ENCODE results near the gene PTBP3. TPM values are rescaled to one million over a fixed set of nuclear protein-coding genes. Genes with fewer than 3 reads are reported as not detected.
"Not testable (repeated sequence)": the region's sequence is repeated elsewhere in the genome, so short reads cannot be mapped to it uniquely, and the experiment has no call there.

Gene PTBP3
- total RNA-seq, 1 donor from 2014 or later = 18.7 TPM

DNA sequence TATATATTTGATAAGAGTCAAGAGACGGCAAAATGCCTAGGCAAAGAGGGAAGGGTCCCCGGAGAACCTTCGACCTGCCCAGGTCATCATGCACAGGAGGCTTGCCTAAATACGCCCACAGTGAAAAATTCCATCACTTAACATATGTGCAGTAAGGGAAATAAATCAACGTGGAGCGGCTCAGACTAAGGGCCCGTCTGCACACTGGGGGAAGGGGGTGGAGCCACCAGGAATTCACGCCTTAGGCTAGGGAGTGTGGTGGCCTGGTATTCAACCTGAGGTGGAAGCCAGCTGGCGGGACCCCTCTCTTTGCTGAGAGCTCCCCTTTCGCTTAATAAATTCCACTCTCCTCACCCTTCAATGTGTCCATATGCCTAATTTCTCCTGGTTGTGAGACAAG, 8.3 kb downstream of the PTBP3 start:
- no peak for ATAC-seq
- no peak for DNase-seq (ENCODE audit: low spot score)

DNA sequence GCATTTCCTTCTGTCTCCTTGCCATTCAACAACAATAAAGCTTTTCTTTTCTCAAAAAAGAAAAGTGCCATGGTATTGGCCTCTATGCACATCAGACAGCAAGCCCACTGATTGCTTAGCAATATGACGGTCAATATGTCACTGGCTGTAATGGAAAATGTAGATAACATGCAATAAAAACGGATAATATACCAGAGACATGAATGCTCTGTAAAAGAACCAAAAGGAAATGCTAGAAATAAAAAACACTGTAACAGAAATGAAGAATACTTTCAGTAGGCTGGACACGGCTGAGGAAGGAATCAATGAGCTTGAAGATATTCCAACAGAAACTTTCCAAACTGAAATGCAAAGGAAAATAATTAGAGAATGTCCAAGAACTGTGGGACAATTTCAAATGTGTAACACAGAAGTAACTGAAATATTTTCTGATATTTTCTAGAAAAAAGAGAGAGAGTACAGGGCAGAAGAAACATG, 10.0 kb downstream of the PTBP3 start:
- no peak for ATAC-seq

DNA sequence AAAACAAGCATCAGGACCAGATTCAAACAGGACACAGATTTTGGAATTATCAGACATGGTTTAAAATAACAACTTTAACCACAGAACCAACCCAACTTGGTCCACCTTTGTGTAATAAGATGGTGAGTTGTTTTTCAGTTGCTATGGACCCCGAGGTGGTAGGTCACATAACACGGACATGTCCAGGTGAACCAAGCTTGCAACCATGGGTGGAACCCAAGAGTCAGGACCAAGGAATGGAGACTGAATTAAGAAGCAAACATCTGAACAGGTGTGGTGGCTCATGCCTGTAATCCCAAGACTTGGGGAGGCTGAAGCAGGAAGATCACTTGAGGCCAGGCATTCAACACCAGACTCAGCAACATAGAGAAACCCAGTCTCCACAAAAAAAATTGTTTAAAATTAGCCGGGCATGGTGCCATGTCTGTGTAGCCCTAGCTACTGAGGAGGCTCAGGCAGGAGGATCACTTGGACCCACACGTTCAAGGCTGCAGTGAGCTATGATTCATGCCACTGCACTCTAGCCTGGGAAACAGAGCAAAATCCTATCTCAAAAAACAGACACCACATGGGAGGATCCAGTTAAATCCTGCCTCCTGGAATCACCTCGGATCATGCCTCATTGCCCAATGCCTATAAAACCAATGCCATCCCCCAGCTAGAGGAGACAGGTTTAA, 10.6 kb downstream of the PTBP3 start:
- ATAC-seq (no peak), DNase-seq (ENCODE audit: low spot score) (no peak)

More for the DNA sequence above, 10.0 kb downstream of the PTBP3 start:
- no peak for DNase-seq (ENCODE audit: low spot score)

DNA sequence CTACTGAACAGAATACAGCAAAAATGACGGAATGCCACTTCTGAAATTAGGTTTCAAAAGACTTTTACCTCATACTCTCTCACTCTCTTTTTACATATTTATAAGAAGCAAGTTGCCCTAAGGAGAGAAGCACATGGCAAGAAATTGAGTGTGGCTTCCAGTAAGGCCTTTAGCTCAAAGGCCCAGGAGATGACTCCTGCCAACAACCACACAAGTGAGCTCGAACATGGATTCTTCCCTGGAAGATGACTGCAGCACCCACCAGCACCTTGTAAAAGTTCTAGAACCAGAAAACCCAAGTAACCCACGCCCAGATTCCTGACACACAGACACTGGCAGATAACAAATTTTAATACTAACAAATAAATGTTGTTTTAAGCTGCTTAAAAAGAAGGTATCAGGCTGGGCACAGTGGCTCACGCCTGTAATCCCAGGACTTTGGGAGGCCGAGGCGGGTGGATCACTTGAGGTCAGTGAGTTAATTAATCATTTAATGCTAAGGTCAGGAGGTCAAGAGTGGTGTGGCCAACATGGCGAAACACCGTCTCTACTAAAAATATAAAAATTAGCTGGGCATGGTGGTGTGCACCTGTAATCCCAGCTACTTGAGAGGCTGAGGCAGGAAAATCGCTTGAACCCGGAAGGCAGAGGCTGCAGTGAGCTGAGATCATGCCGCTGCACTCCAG, 17.0 kb downstream of the PTBP3 start:
- no peak for DNase-seq (ENCODE audit: low spot score)
- ATAC-seq = peak; percentile 52

DNA sequence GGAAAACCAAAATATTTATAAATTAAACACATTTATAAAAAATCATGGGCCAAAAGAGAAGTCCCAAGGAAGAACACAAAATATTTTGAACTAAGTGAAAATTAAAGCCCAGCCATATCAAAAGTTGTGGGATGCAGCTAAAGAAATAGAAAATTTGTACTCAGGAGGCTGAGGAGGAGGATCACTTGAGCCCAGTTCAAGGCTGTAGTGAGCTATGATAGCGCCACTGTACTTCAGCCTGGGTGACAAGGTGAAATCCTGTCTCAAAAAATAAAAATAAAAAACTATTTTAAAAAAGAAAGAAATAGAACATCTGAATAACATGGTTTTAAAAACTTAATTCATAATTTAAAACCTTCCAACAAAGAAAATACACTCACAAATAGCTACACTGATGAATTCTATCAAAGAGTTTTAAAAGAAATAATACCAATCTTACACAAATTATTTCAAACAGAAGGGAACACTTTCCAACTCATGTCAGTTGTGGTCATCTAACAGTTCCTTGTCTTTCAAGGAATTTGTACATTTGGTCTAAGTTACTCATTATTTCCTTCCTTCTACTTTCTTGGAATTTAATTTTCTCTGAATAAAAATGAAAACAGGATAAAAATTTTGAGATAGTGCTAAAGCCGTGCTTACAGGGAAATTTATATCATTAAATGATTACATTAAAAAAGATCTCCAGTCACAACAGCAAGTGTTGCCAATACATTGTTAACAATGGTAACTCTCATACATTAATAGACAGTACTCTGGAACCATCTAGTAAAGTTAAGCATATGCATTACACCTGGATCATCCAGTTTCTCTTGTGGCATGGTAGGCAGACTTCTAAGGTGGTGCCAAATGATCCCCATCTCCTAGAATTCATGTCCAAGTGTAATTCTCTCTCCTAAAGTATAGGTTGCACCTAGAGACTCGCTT, 17.8 kb downstream of the PTBP3 start:
- ATAC-seq = no peak
- no peak for DNase-seq (ENCODE audit: low spot score)

DNA sequence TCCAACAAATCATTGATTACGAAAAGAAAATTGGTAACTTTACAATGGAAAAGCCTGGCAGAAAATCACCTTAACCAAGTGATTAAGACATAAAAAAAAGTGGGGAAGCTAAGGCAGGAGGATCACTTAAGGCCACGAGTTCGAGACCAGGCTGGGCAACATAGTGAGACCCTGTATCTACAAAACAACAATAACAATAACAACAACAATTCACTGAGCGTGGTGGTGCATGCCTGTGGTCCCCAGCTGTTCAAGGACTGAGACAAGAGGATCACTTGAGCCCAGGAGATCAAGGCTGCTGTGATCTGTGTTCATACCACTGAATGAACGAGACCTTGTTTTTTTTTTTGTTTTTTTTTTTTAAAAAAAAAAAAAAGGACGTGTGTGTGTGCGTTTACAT, 21.3 kb downstream of the PTBP3 start:
- DNase-seq (ENCODE audit: low spot score) (no peak), ATAC-seq (no peak)

DNA sequence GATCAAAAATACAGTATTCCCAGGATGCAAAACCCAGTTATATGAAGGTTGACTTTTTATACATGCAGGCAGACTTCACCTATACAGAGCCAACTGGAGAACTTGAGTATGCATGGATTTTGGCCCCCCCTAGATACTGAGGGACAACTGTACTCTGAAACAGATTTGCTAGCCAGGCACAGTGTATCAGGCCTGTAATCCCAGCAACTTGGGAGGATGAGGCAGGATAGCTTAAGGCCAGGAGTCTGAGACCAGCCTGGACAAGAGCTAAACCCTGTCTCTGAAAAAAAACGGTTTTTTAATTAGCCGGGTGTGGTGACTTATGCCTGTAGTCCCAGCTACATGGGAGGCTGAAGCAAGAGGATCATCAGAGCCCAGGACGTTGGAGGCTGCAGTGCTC, 21.9 kb downstream of the PTBP3 start:
- ATAC-seq (no peak), DNase-seq (ENCODE audit: low spot score) (no peak)

DNA sequence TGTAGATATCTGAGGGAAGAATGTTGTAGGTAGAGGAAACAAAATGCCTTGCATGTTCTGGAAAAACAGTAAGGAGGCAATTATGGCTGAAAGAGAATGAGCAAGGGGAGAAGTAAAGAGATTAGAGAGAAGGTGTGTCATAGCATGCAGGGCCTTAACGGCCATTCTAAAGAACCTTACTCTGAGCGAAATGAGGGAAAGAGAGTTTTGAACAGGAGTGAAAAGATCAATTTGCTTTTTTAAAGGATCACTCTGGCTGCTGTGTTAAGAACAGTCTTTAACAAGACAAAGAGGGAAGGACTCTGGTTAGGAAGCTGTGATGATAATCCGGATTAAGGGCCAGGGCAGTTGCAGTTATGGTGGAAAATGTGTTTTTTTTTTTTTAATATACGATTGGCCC, 22.6 kb downstream of the PTBP3 start:
- DNase-seq (ENCODE audit: low spot score) (no peak), ATAC-seq (no peak)

DNA sequence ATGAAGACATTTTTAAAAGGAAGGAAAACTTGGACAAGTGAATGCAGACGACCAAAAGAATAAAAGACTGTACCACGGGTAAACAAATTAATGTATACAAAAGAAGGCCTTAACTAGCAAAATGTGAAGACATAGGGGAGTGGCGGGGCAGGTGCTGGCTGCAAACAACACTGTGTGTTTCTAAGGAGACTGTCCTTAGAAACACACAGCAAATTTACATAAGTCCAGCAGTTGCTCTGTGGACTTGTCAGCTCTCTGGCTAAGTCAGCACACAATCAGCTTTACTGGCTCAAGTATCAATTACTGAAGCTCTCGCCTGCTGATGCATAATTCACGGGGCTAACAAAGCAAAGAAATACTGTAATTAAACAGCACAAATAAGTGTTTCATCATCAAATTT, 24.8 kb downstream of the PTBP3 start:
- peak; percentile 94 for ATAC-seq
- DNase-seq (ENCODE audit: low spot score) = no peak

DNA sequence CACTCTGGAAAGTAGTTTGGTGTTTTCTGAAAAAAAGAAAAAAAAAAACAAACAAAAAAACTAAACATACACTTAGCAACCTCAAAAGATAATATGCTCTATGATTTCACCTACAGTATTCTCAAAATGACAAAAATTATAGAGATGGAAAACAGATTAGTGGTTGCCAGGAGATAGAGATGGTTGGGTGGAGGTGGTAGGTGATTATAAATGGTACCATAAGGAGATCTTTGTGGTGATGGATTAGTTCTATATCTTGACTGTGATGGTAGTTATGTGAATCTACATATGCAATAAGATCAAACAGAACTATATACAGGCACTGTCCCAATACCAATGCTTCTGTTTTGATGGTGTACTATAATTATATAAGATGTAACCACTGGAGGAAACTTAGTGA, 32.0 kb downstream of the PTBP3 start:
- DNase-seq (ENCODE audit: low spot score) (no peak), ATAC-seq (no peak)

DNA sequence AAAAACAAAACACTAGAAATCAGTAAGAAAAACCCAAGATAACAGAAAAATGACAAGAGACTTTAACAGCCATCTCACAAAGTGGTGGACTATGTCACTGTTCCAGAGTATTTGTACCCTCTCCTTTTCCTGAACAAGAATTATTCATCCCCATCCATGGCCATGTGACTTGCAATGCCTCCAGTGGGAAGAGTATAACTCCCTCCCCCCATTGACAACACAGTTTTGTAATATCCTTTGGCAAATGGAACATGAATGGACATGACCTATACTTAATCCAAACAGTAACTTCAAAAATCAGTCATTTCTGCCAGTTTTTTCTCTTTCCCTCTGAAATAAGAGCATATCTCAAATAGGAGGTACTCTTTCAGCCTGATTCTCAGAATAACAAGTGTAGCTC, 33.9 kb downstream of the PTBP3 start:
- ATAC-seq = peak; percentile 94

DNA sequence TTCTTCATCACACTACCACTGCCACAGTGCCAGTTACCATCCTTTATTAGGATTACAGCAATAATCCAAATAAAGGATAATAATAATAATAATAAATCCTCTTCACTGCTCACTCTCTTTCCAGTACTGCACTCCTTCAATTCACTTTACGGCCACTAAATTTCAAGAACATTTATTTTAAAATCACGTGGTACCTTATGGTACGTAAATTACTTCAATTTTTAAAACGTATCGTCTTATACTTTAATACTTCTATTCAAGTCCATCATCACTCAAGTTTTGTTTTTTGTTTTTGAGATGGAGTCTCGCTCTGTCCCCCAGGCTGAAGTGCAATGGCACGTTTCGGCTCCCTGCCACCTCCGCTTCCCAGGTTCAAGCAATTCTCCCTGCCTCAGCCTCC, 36.5 kb downstream of the PTBP3 start:
- no peak for ATAC-seq

More for the DNA sequence above, 33.9 kb downstream of the PTBP3 start:
- DNase-seq (ENCODE audit: low spot score) = no peak

DNA sequence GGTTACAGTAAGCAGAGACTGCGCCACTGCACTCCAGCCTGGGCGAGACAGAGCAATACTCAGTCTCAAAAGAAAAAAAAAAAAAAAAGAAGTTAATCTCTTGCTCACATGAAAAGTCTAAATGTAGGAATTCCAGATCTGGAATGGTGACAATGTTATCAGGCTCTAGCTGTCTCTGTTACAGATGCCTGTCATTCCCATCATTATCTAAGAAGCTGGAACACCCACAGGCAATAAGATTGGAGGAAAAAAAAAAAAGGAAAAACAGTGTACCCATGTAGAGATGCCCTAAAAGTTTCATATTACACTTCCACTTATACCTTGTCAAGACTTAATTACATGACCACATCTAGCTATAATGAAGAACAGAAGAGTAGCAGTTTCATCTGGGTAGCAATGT, 38.2 kb downstream of the PTBP3 start:
- no peak for ATAC-seq
- no peak for DNase-seq (ENCODE audit: low spot score)

More for the DNA sequence above, 36.5 kb downstream of the PTBP3 start:
- DNase-seq (ENCODE audit: low spot score) = no peak

DNA sequence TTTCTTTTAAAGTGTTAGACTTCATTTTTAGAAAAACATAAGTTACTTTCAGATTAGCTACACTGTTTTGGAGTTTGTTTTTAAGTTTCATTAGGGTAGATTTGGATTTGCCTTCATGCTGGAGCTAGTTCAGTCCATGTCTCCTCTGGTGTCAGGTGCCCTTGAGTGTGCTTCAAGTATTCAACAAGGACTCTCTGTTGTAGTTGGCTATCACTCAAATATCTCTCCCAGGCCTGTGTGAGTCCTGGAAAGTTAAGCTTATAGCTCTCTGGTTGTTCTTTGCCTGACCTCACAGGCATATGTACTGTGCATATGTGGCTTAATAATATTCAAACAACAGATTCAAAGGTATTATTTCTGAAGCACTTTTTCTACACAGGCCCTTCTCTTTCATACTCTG, 45.4 kb downstream of the PTBP3 start:
- DNase-seq (ENCODE audit: low spot score) (no peak), ATAC-seq (no peak)

DNA sequence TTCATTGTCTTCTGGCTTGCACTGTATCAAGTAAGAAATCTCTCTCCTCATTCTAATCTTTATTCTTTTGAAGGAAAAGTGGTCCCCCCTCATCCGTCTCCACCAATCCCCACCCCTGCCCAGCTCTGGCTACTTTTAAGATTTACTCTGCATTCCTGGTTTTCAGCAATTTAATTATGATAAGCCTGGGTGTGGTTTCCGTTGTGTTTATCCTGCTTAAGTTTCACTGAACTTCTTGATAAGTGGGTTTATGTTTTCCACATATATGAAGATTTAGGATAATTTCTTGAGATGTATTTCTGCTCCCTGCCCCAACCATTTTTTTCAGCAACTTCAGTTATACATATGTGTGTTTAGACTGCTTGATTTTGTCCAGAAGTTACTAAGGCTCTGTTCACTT, 46.5 kb downstream of the PTBP3 start:
- ATAC-seq = no peak
- no peak for DNase-seq (ENCODE audit: low spot score)

DNA sequence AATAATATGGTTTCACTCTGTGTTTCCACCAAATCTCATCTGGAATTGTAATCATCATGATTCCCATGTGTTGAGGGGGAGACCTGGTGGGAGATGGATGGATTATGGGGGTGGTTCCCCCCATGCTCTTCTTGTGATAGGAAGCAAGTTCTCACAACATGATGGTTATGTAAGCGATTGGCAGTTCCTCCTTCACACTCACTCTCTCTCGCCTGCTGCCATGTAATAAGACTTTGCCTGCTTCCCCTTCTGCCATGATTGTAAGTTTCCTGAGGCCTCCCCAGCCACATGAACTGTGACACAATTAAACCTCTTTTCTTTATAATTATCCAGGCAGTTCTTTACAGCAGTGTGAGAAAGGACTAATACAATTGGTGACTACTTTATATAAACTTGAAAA, 48.4 kb downstream of the PTBP3 start:
- no peak for ATAC-seq
- no peak for DNase-seq (ENCODE audit: low spot score)

DNA sequence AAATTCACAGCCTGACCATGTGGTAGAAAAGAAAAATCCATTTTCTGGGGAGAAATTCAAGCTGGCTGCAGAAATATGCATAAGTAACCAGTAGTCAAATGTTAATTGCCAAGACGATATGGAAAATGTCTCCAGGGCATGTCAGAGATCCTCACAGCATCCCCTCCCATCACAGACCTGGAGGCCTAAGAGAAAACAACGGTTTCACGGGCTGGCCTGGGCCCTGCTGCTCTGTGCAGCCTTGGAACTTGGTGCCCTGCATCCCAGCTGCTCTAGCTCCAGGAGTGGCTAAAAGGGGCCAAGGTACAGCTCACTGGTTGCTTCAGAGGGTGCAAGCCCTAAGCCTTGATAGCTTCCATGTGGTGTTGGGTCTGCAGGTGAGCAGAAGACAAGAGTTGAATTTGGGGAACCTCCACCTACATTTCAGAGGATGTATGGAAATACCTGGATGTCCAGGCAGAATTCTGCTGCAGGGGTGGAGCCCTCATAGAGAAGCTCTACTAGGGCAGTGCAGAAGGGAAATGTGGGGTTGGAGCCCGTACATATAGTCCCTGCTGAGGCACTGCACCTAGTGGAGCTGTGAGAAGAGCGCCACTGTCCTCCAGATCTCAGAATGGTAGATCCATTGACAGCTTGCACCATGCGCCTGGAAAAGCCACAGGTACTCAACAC, 49.7 kb downstream of the PTBP3 start:
- ATAC-seq (no peak), DNase-seq (ENCODE audit: low spot score) (no peak)

DNA sequence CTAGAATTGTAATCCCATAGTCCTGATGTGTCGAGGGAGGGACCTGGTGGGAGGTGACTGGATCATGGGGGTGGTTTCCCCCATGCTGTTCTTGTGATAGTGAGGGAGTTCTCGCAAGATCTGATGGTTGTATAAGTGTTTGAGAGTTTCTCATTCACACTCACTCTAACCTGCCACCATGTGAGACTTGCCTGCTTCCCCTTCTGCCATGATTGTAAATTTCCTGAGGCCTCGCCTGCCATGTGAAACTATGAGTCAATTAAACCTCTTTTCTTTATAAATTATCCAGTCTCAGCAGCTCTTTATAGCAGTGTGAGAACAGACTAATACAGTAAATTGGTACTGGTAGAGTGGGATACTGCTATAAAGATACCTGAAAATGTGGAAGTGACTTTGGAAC, 50.6 kb downstream of the PTBP3 start:
- not testable (repeated sequence) for ATAC-seq

DNA sequence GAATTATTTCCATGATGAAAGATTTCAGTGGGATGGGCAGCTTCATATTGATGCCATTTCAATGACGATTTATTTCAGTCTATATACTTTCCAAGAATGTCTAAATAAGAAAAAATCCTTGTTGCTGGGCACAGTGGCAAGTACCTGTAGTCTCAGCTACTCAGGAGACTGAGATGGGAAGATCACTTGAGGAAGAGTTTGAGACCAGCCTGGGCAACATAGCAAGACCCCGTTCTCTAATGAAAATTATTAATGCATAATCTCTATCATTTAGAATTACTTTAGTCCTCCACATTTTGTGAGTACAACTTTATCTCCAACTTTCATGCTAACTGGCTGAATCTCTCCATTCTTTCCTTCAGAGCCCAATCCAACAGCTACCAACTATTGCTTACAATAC, 52.5 kb downstream of the PTBP3 start:
- DNase-seq (ENCODE audit: low spot score) (no peak), ATAC-seq (no peak)

More for the DNA sequence above, 50.6 kb downstream of the PTBP3 start:
- DNase-seq (ENCODE audit: low spot score) = not testable (repeated sequence)

DNA sequence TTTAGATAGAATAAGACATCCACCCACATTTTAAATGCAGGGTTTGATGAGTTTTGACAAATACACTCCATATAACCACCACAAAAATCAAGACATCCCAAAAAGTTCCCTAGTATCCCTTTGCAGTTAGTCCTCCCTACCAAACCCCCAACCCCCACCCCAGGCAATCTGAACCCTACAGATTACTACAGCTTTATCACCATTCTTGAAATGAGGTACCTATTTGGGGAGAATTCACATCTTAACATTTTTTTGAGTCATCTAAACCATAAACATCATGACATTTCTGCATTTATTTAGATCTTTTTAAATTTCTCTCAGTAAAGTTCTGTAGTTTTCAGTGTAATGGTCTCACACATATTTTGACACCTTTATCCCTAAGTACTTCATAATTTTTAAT, 53.9 kb downstream of the PTBP3 start:
- no peak for ATAC-seq
- no peak for DNase-seq (ENCODE audit: low spot score)

DNA sequence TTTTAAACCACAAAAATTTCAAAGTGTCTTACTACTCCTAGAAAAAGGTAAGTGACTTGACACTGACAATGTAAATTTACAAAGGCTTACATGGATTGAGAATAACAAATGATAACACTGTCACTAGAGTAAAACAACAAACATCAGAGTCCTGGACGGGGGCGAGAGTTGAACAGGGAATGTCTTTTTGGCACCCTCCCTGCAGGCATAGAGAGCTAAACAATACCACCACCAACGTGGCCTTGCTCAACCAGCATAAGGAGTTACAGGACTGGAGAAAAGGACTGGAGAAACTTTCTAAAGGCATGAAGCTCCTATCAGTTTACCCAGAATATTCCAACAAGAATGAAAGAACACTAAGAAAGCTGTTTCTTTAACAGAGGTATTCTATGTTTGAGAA, 55.3 kb downstream of the PTBP3 start:
- ATAC-seq (peak; percentile 28), DNase-seq (ENCODE audit: low spot score) (no peak)

Data from left lobe of liver (tissue), 2 donors.